Measurements from ENCODE around the gene AMPD3.

DNA sequence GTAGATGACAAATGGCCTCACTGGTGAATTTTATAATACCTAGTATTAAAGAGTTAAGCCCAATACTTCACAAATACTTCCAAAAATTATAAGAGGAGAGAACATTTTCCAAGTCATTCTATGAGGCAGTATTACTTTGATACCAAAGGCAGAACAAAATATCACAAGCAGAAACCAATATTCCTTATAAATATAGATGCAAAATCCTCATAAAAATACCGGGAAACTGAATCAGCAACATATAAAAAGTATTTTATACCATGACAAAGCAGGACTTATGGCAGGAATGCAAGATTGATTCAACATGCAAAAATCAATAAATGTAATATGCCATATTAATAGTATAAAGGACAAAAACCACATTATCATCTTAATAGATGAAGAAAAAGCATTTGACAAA, 22.1 kb upstream of the AMPD3 start:
- TF ChIP-seq, protein P1, sequence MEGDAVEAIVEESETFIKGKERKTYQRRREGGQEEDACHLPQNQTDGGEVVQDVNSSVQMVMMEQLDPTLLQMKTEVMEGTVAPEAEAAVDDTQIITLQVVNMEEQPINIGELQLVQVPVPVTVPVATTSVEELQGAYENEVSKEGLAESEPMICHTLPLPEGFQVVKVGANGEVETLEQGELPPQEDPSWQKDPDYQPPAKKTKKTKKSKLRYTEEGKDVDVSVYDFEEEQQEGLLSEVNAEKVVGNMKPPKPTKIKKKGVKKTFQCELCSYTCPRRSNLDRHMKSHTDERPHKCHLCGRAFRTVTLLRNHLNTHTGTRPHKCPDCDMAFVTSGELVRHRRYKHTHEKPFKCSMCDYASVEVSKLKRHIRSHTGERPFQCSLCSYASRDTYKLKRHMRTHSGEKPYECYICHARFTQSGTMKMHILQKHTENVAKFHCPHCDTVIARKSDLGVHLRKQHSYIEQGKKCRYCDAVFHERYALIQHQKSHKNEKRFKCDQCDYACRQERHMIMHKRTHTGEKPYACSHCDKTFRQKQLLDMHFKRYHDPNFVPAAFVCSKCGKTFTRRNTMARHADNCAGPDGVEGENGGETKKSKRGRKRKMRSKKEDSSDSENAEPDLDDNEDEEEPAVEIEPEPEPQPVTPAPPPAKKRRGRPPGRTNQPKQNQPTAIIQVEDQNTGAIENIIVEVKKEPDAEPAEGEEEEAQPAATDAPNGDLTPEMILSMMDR (IDR thresholded peaks at IDR 0.05) = no peak
- TF ChIP-seq POLR2A (IDR thresholded peaks at IDR 0.05) = no peak
- TF ChIP-seq POLR2AphosphoS5 (IDR thresholded peaks at IDR 0.05) = no peak
